ENCODE data around the gene ADAM17.

Gene ADAM17

DNA sequence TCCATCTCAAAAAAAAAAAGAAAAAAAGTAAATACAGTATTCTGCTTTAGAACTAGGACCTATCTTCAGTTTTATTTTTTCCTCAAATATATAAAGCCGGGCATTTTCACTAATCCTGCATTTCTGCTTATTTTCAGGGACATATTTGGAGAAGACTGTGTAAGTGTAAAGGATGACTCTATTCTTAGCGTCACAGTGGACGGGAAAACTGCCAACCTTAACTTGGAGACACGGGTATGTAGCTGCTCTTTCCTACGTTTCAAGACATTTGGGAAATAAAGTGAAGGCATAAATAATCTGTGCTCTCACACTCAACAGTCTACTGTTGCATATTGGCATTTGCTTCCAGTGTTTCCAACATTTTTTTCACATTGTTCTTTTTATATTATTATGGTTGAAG is 84.4 kb downstream of the ADAM17 start:
- Histone ChIP-seq H3K9me3 (ENCODE audit: control insufficient read depth, insufficient read depth, low read depth, low read length) (no peaks in the 10 kb centered on the region), H3K4me1 (ENCODE audit: control insufficient read depth, insufficient read depth, low read length) (peaks cover 5% of the 10 kb centered on the region), H3K36me3 (ENCODE audit: control insufficient read depth, insufficient read depth, low read length) (peaks cover 49% of the 10 kb centered on the region), H3K27ac (ENCODE audit: low read depth, low read length) (no peak overlapping the region), H3K4me3 (ENCODE audit: low read depth, low read length) (no peak overlapping the region), H3K9ac (ENCODE audit: low read length) (no peak overlapping the region), H3K27me3 (ENCODE audit: control insufficient read depth, insufficient read depth, low read length) (no peaks in the 10 kb centered on the region; the same call in 1 of the 2 replicates)

- H3K4me1 ChIP-seq (ENCODE audit: control insufficient read depth, insufficient read depth, low read length) = no peaks in the 10 kb centered on the region
- H3K4me3 ChIP-seq (ENCODE audit: low read depth, low read length) = no peak overlapping the region
- H3K9me3 ChIP-seq (ENCODE audit: control insufficient read depth, insufficient read depth, low read depth, low read length) = no peaks in the 10 kb centered on the region
- H3K9ac ChIP-seq (ENCODE audit: low read length) = no peak overlapping the region
- H3K36me3 ChIP-seq (ENCODE audit: control insufficient read depth, insufficient read depth, low read length) = peaks cover 75% of the 10 kb centered on the region
- H3K27me3 ChIP-seq (ENCODE audit: control insufficient read depth, insufficient read depth, low read length) = no peaks in the 10 kb centered on the region
- no peak overlapping the region for H3K27ac ChIP-seq (ENCODE audit: low read depth, low read length)
These were observed 87.9 kb downstream of the ADAM17 start for GRCh38 chr2:9467687-9468086.

DNA sequence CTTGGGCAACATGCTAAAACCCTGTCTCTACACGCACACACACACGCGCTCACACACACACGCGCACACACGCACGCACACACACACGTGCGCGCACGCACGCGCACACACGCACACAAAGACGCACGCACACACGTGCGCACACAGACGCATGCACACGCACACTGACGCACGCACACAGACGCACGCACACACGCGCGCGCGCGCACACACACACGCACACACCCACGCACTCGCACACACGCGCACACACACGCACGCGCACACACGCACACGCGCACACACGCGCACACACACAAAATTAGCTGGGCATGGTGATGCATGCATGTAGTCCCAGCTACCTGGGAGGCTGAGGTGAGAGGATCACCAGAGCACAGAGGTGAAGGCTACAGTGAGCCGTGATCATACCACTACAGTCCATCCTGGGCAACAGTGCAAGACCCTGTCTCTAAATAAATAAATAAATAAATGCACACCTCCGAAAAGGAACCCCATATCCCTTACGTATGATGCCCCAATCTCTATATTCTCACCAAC is 89.4 kb downstream of the ADAM17 start:
- no peaks in the 10 kb centered on the region for H3K27me3 ChIP-seq (ENCODE audit: control insufficient read depth, insufficient read depth, low read length)
- peaks cover 68% of the 10 kb centered on the region for H3K36me3 ChIP-seq (ENCODE audit: control insufficient read depth, insufficient read depth, low read length)
- no peaks in the 10 kb centered on the region for H3K9me3 ChIP-seq (ENCODE audit: control insufficient read depth, insufficient read depth, low read depth, low read length)
- H3K27ac ChIP-seq (ENCODE audit: low read depth, low read length) = no peak overlapping the region
- no peak overlapping the region for H3K4me3 ChIP-seq (ENCODE audit: low read depth, low read length)
- no peaks in the 10 kb centered on the region for H3K4me1 ChIP-seq (ENCODE audit: control insufficient read depth, insufficient read depth, low read length)
- no peak overlapping the region for H3K9ac ChIP-seq (ENCODE audit: low read length)

DNA sequence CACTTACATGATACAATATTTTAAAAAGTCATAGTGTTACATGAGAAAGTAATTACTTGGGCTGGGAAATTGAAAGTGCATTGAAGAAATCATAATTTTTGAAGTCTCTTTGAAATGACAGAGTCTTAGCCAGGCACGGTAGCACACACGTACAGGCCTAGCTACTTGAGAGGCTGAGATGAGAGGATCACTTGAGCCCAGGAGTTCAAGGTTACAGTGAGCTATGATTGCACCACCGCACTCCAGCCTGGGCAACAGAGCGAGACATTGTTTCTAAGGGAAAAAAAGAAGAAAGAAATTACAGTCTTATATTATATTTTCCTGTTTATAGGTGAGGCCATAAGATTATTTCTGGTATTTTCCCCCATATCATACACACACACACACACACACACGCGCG is 90.5 kb downstream of the ADAM17 start:
- no peaks in the 10 kb centered on the region for H3K9me3 ChIP-seq (ENCODE audit: control insufficient read depth, insufficient read depth, low read depth, low read length)
- H3K36me3 ChIP-seq (ENCODE audit: control insufficient read depth, insufficient read depth, low read length) = peaks cover 69% of the 10 kb centered on the region
- no peak overlapping the region for H3K9ac ChIP-seq (ENCODE audit: low read length)
- no peaks in the 10 kb centered on the region for H3K4me1 ChIP-seq (ENCODE audit: control insufficient read depth, insufficient read depth, low read length)
- no peak overlapping the region for H3K27ac ChIP-seq (ENCODE audit: low read depth, low read length)
- no peak overlapping the region for H3K4me3 ChIP-seq (ENCODE audit: low read depth, low read length)
- no peaks in the 10 kb centered on the region for H3K27me3 ChIP-seq (ENCODE audit: control insufficient read depth, insufficient read depth, low read length)

- Histone ChIP-seq H3K27ac (ENCODE audit: low read depth, low read length) (no peak overlapping the region), H3K36me3 (ENCODE audit: control insufficient read depth, insufficient read depth, low read length) (peaks cover 68% of the 10 kb centered on the region), H3K9ac (ENCODE audit: low read length) (no peak overlapping the region), H3K9me3 (ENCODE audit: control insufficient read depth, insufficient read depth, low read depth, low read length) (no peaks in the 10 kb centered on the region), H3K4me1 (ENCODE audit: control insufficient read depth, insufficient read depth, low read length) (no peaks in the 10 kb centered on the region), H3K4me3 (ENCODE audit: low read depth, low read length) (no peak overlapping the region), H3K27me3 (ENCODE audit: control insufficient read depth, insufficient read depth, low read length) (no peaks in the 10 kb centered on the region)
These were observed 92.0 kb downstream of the ADAM17 start for GRCh38 chr2:9463698-9464034.

DNA sequence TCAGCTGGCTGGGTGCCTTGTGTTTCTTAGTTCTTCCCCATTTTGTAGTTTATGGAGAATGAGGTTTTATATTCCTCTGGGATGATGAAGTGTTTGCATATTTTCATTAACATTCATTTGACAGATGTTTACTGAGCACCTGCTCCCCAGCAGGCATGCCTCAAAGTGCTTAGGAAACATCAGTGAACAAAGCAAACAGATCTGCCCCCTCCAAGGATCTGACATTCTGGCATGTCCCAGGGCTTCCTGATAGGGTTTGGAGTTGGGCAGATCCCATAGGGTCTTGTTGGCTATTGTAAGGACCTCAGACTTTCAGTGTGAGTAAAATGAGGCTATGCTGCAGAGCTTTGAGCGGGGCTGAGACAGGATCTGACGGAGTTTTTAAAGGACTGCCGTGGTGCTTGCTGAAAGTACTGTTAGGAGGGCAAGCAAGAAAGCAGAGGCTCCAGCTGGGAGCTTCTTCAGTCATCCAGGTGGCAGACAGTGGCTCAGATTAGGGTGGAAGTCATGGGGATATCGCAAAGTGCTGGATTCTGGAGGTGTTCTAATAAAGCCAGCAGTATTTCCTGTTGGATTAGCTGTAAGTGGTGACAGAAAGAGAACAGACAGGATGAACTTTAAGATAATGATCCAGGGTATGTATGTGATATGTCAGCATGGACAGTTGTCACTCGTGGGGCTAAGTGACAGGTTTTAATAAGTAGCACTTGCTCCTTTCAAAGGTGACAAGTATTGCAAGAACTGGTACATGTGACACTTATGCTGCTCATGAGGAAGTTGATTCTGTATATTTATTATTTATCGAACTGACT is 92.5 kb downstream of the ADAM17 start:
- no peak overlapping the region for H3K27ac ChIP-seq (ENCODE audit: low read depth, low read length)
- H3K4me1 ChIP-seq (ENCODE audit: control insufficient read depth, insufficient read depth, low read length) = no peaks in the 10 kb centered on the region
- H3K27me3 ChIP-seq (ENCODE audit: control insufficient read depth, insufficient read depth, low read length) = no peaks in the 10 kb centered on the region
- no peak overlapping the region for H3K9ac ChIP-seq (ENCODE audit: low read length)
- no peak overlapping the region for H3K4me3 ChIP-seq (ENCODE audit: low read depth, low read length)
- H3K9me3 ChIP-seq (ENCODE audit: control insufficient read depth, insufficient read depth, low read depth, low read length) = no peaks in the 10 kb centered on the region
- peaks cover 73% of the 10 kb centered on the region for H3K36me3 ChIP-seq (ENCODE audit: control insufficient read depth, insufficient read depth, low read length)

DNA sequence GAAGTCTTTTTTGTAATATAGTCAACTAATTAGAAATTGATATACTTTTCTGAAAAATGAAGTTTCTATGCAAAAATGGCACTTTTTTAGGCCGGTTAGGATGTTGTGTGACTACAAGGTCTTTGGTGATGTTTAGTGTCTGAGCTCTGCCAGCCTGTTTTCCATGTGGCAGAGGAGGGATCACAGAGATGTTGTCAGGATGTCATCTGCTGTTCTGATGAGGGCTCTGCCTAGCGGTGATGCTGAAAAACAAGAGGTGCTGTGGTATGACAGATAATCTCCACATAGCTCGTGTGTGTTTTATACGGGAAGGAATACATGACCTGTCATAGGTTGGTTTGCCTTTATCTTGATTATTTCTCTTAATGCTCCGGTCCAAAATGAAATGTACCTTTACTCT is 93.3 kb downstream of the ADAM17 start:
- Histone ChIP-seq H3K4me3 (ENCODE audit: low read depth, low read length) (no peak overlapping the region), H3K27me3 (ENCODE audit: control insufficient read depth, insufficient read depth, low read length) (no peaks in the 10 kb centered on the region), H3K36me3 (ENCODE audit: control insufficient read depth, insufficient read depth, low read length) (peaks cover 74% of the 10 kb centered on the region), H3K9ac (ENCODE audit: low read length) (no peak overlapping the region), H3K27ac (ENCODE audit: low read depth, low read length) (no peak overlapping the region), H3K9me3 (ENCODE audit: control insufficient read depth, insufficient read depth, low read depth, low read length) (no peaks in the 10 kb centered on the region), H3K4me1 (ENCODE audit: control insufficient read depth, insufficient read depth, low read length) (no peaks in the 10 kb centered on the region)

DNA sequence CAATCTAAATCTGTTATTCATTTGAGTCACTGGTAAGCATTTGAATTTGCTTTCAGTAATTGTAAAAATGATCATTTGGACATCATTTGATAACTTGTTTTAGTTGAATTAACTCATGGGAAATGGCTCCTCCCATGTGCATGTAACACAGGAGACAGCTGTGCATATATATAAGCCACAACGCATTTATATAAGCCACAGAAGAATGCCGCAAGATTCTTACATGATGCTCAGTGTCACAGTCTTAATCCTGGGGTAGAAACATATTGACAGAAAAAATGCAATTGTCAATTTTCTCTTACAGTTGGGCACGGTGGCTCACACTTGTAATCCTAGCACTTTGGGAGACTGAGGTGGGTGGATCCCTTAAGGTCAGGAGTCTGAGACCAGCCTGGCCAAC is 94.6 kb downstream of the ADAM17 start:
- Histone ChIP-seq H3K4me3 (ENCODE audit: low read depth, low read length) (no peak overlapping the region), H3K27me3 (ENCODE audit: control insufficient read depth, insufficient read depth, low read length) (no peaks in the 10 kb centered on the region), H3K9ac (ENCODE audit: low read length) (no peak overlapping the region), H3K36me3 (ENCODE audit: control insufficient read depth, insufficient read depth, low read length) (peaks cover 81% of the 10 kb centered on the region), H3K9me3 (ENCODE audit: control insufficient read depth, insufficient read depth, low read depth, low read length) (no peaks in the 10 kb centered on the region), H3K4me1 (ENCODE audit: control insufficient read depth, insufficient read depth, low read length) (no peaks in the 10 kb centered on the region), H3K27ac (ENCODE audit: low read depth, low read length) (no peak overlapping the region)

DNA sequence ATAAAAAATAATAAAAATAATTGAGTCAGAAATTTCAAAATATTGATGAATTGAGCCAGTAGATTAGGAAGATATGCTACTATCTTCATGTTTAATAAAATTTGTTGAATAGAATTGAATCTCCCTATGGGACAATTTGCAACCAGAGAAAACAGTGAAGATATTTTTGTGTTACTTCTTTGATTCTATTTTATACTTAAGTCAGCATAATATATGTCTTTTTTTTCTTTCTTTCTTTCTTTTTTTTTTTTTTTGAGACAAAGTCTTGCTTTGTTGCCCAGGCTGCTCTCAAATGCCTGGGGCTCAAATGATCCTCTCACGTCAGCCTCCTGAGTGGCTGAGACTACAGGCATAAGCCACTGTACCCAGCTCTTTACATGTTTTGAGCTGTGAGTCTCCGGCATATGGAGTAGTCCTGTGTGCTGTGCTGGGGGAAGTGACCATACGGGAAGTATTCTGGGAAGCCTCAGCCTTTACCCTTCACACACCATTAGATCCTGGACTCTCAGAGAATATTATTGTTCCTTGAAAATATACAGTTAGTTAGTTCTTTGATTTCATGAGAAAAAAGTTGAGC is 95.1 kb downstream of the ADAM17 start:
- Histone ChIP-seq H3K9ac (ENCODE audit: low read length) (no peak overlapping the region), H3K27ac (ENCODE audit: low read depth, low read length) (no peak overlapping the region), H3K36me3 (ENCODE audit: control insufficient read depth, insufficient read depth, low read length) (peaks cover 81% of the 10 kb centered on the region), H3K4me3 (ENCODE audit: low read depth, low read length) (no peak overlapping the region), H3K27me3 (ENCODE audit: control insufficient read depth, insufficient read depth, low read length) (no peaks in the 10 kb centered on the region), H3K4me1 (ENCODE audit: control insufficient read depth, insufficient read depth, low read length) (no peaks in the 10 kb centered on the region), H3K9me3 (ENCODE audit: control insufficient read depth, insufficient read depth, low read depth, low read length) (no peaks in the 10 kb centered on the region)

- no peaks in the 10 kb centered on the region for H3K4me1 ChIP-seq (ENCODE audit: control insufficient read depth, insufficient read depth, low read length)
- no peaks in the 10 kb centered on the region for H3K9me3 ChIP-seq (ENCODE audit: control insufficient read depth, insufficient read depth, low read depth, low read length)
- H3K27ac ChIP-seq (ENCODE audit: low read depth, low read length) = no peak overlapping the region
- H3K4me3 ChIP-seq (ENCODE audit: low read depth, low read length) = no peak overlapping the region
- H3K27me3 ChIP-seq (ENCODE audit: control insufficient read depth, insufficient read depth, low read length) = no peaks in the 10 kb centered on the region
- H3K9ac ChIP-seq (ENCODE audit: low read length) = no peak overlapping the region
- H3K36me3 ChIP-seq (ENCODE audit: control insufficient read depth, insufficient read depth, low read length) = peaks cover 82% of the 10 kb centered on the region
These were observed 104.4 kb downstream of the ADAM17 start for GRCh38 chr2:9451231-9451630.

GRCh38 chr2:9445089-9445488 is 110.5 kb downstream of the ADAM17 start:
- H3K9ac ChIP-seq (ENCODE audit: low read length) = no peak overlapping the region
- no peak overlapping the region for H3K27ac ChIP-seq (ENCODE audit: low read depth, low read length)
- no peaks in the 10 kb centered on the region for H3K9me3 ChIP-seq (ENCODE audit: control insufficient read depth, insufficient read depth, low read depth, low read length)
- H3K36me3 ChIP-seq (ENCODE audit: control insufficient read depth, insufficient read depth, low read length) = peaks cover 88% of the 10 kb centered on the region
- H3K4me3 ChIP-seq (ENCODE audit: low read depth, low read length) = no peak overlapping the region
- no peaks in the 10 kb centered on the region for H3K27me3 ChIP-seq (ENCODE audit: control insufficient read depth, insufficient read depth, low read length)
- no peaks in the 10 kb centered on the region for H3K4me1 ChIP-seq (ENCODE audit: control insufficient read depth, insufficient read depth, low read length)

Data from HUES6 (cell line).